H1 (cell line): ENCODE data around the gene GSTO1. TPM values are rescaled to one million over a fixed set of nuclear protein-coding genes. Genes with fewer than 3 reads are reported as not detected.

Source experiments
- CTCF ChIA-PET: fragments of 300-600 bp; sonication (Branson Sonifier 250); formaldehyde crosslinking; loops from one replicate; lab custom pipeline; 2021; ENCODE audit not compliant: partially characterized antibody; lab: Charles Lee
- POLR2A ChIA-PET: fragments of 300-600 bp; sonication (Branson Sonifier 250); formaldehyde crosslinking; loops from one replicate; lab custom pipeline; 2021; ENCODE audit warnings: inconsistent platforms; ENCODE audit not compliant: partially characterized antibody; lab: Charles Lee
- DNase-seq, 2 experiments: peaks; one replicate each; pipeline versions ENCODE4 v3.0.0 to v3.0.0-alpha.2; 2010 to 2022; ENCODE audit warnings: low spot score in 2 of 2, low read depth in 1 of 2, mixed read lengths in 1 of 2
- FAIRE-seq: peaks from 2 replicates; lab custom pipeline; 2011; peaks lifted over from hg19 to GRCh38; lab: Jason Lieb, UNC
- H2AFZ ChIP-seq: 2 replicates; pipeline ENCODE4 v1.8.1; 2012; ENCODE audit warnings: low read length, inconsistent platforms
- H2AK5ac ChIP-seq: 2 replicates; pipeline ENCODE4 v1.6.1; 2013; ENCODE audit warnings: low read depth, low read length
- H2BK120ac ChIP-seq: replicated peaks from 2 replicates; pipeline ENCODE3; 2013; ENCODE audit warnings: low read depth, low read length, inconsistent platforms
- H2BK12ac ChIP-seq: 2 replicates; pipeline ENCODE4 v1.6.1; 2013; ENCODE audit warnings: low read depth, low read length
- H2BK15ac ChIP-seq: 2 replicates; pipeline ENCODE4 v1.6.1; 2013; ENCODE audit warnings: low read length
- H2BK20ac ChIP-seq: 2 replicates; pipeline ENCODE4 v1.6.1; 2013; ENCODE audit warnings: low read length
- H2BK5ac ChIP-seq: 2 replicates; pipeline ENCODE4 v1.6.1; 2013; ENCODE audit warnings: low read depth, low read length
- H3K14ac ChIP-seq: 2 replicates; pipeline ENCODE4 v1.6.1; 2013; ENCODE audit warnings: inconsistent platforms; ENCODE audit not compliant: insufficient read length
- H3K18ac ChIP-seq: 2 replicates; pipeline ENCODE4 v1.6.1; 2013; ENCODE audit warnings: low read length; ENCODE audit errors: extremely low read depth
- H3K23ac ChIP-seq: 2 replicates; pipeline ENCODE4 v1.6.1; 2013; ENCODE audit warnings: inconsistent platforms; ENCODE audit not compliant: insufficient read length
- H3K23me2 ChIP-seq: 2 replicates; pipeline ENCODE4 v1.6.1; 2013; ENCODE audit warnings: low read depth, low read length
- H3K27ac ChIP-seq: 2 replicates; pipeline ENCODE4 v1.6.1; 2011; ENCODE audit warnings: low read depth, low read length, inconsistent platforms
- H3K27me3 ChIP-seq, 4 experiments: replicated peaks in 1 of 4; 1 replicate in 1 of 4; 2 replicates in 3 of 4; pipeline versions ENCODE4 v1.6.1 to v1.8.1; 2011 to 2013; ENCODE audit warnings: low read length in 3 of 4, mild to moderate bottlenecking in 3 of 4, inconsistent platforms in 2 of 4, mixed read lengths in 2 of 4, moderate library complexity in 1 of 4; ENCODE audit not compliant: control insufficient read depth in 3 of 4, insufficient read depth in 3 of 4; ENCODE audit errors: extremely low read depth in 1 of 4
- H3K36me3 ChIP-seq, 4 experiments: 2 replicates each; pipeline versions ENCODE4 v1.6.1 to v1.8.1; 2011 to 2013; ENCODE audit warnings: mild to moderate bottlenecking in 4 of 4, low read length in 3 of 4, moderate library complexity in 2 of 4, control low read depth in 1 of 4, inconsistent platforms in 1 of 4; ENCODE audit not compliant: insufficient read depth in 4 of 4, control insufficient read depth in 2 of 4
- H3K4ac ChIP-seq: replicated peaks from 2 replicates; pipeline ENCODE3; 2013; ENCODE audit warnings: low read length, low read depth, mixed read lengths, inconsistent platforms; ENCODE audit not compliant: insufficient read length
- H3K4me1 ChIP-seq, 4 experiments: replicated peaks in 1 of 4; 1 replicate in 1 of 4; 2 replicates in 3 of 4; pipeline versions ENCODE4 v1.6.1 to v1.8.1; 2011 to 2013; ENCODE audit warnings: low read length in 3 of 4, inconsistent platforms in 2 of 4, mixed read lengths in 1 of 4; ENCODE audit not compliant: insufficient read depth in 4 of 4, control insufficient read depth in 3 of 4
- H3K4me2 ChIP-seq, 2 experiments: 2 replicates each; pipeline versions ENCODE4 v1.6.1 to v1.8.1; 2011 to 2013; ENCODE audit warnings: low read depth in 2 of 2, low read length in 2 of 2, control low read depth in 1 of 2, inconsistent platforms in 1 of 2, mild to moderate bottlenecking in 1 of 2; ENCODE audit not compliant: insufficient read depth in 1 of 2
- H3K4me3 ChIP-seq, 4 experiments: fragments of 200-600, 300-600 bp in 1 of 4; sonication (generic), shearing (Covaris generic), sonication (Bioruptor Twin) in 1 of 4; 2 replicates each; pipeline versions ENCODE4 v1.5.1 to v1.8.1; 2011 to 2016; ENCODE audit warnings: low read length in 4 of 4, low read depth in 3 of 4, control low read depth in 2 of 4, inconsistent platforms in 2 of 4, mild to moderate bottlenecking in 2 of 4, mixed read lengths in 1 of 4, moderate library complexity in 1 of 4; ENCODE audit not compliant: insufficient read depth in 2 of 4; ENCODE audit errors: extremely low read depth in 1 of 4
- H3K56ac ChIP-seq: replicated peaks from 2 replicates; pipeline ENCODE3; 2013; ENCODE audit warnings: low read depth, mild to moderate bottlenecking, mixed read lengths, low read length, inconsistent platforms; ENCODE audit not compliant: insufficient read length
- H3K79me1 ChIP-seq: 2 replicates; pipeline ENCODE4 v1.6.1; 2013; ENCODE audit warnings: low read depth, low read length, control low read depth
- H3K79me2 ChIP-seq, 2 experiments: 2 replicates each; pipeline versions ENCODE4 v1.6.1 to v1.8.1; 2012 to 2013; ENCODE audit warnings: low read length in 2 of 2, mild to moderate bottlenecking in 2 of 2, inconsistent platforms in 1 of 2; ENCODE audit not compliant: insufficient read depth in 2 of 2, control insufficient read depth in 1 of 2
- H3K9ac ChIP-seq, 4 experiments: replicated peaks in 1 of 4; 1 replicate in 1 of 4; 2 replicates in 3 of 4; pipeline versions ENCODE4 v1.6.1 to v1.8.1; 2011 to 2013; ENCODE audit warnings: low read depth in 3 of 4, low read length in 3 of 4, control low read depth in 2 of 4, mild to moderate bottlenecking in 2 of 4, moderate library complexity in 2 of 4, inconsistent platforms in 1 of 4; ENCODE audit errors: extremely low read depth in 1 of 4
- H3K9me3 ChIP-seq, 2 experiments: 2 replicates each; pipeline versions ENCODE4 v1.6.1 to v1.8.1; 2012 to 2013; ENCODE audit warnings: mild to moderate bottlenecking in 2 of 2, moderate library complexity in 2 of 2, control low read depth in 1 of 2, inconsistent platforms in 1 of 2, low read depth in 1 of 2, low read length in 1 of 2, mixed read lengths in 1 of 2; ENCODE audit not compliant: insufficient read depth in 2 of 2
- H4K20me1 ChIP-seq, 2 experiments: replicated peaks in 1 of 2; 2 replicates each; pipeline versions ENCODE3 to v1.8.1; 2011 to 2013; ENCODE audit warnings: inconsistent platforms in 2 of 2, low read length in 2 of 2, mild to moderate bottlenecking in 1 of 2; ENCODE audit not compliant: insufficient read depth in 2 of 2, control insufficient read depth in 1 of 2
- H4K5ac ChIP-seq: 2 replicates; pipeline ENCODE4 v1.6.1; 2013; ENCODE audit warnings: low read length, low read depth, mixed read lengths, inconsistent platforms; ENCODE audit not compliant: insufficient read length
- H4K8ac ChIP-seq: 2 replicates; pipeline ENCODE4 v1.8.0; 2013; ENCODE audit warnings: mild to moderate bottlenecking, moderate library complexity, low read length, inconsistent platforms; ENCODE audit not compliant: insufficient read depth; ENCODE audit errors: extremely low read depth
- H4K91ac ChIP-seq: replicated peaks from 2 replicates; pipeline ENCODE3; 2013; ENCODE audit warnings: low read length, mixed read lengths, inconsistent platforms; ENCODE audit not compliant: insufficient read length
- RXRA ChIP-seq: IDR thresholded peaks from 2 replicates; pipeline ENCODE4 v1.6.1; 2011; ENCODE audit warnings: low read depth, mild to moderate bottlenecking, low read length, moderate library complexity; ENCODE audit not compliant: insufficient read depth
- polyA plus RNA-seq, 7 experiments: library from polyadenylated mRNA; depleted of rRNA in 3 of 7; stranded (reverse) in 5 of 7; unstranded in 2 of 7; fragments of >200 nt in 5 of 7; fragments of 200-250 nt in 2 of 7; gene quantifications; 1 replicate in 5 of 7; 2 replicates in 1 of 7; 4 replicates in 1 of 7; pipeline versions ENCODE4 v1.2.1 to v1.2.3, GENCODE V29; 2011 to 2013; ENCODE audit warnings: missing spikeins in 2 of 7, mixed read lengths in 2 of 7
- total RNA-seq: library from RNA; stranded (reverse); fragmentation: NEBNext Ultra II Directional; extraction: Animal tissue kit (Norgen Biotek cat#: 25700); gene quantifications from 2 replicates; pipeline ENCODE4 v1.2.1, GENCODE V29; 2021
- TF ChIP-seq, protein P1 (sequence below): IDR thresholded peaks from 2 replicates; pipeline ENCODE4 v1.6.1; 2011; ENCODE audit warnings: low read depth, mild to moderate bottlenecking, low read length; ENCODE audit not compliant: insufficient read depth

Gene GSTO1
- total and polyA plus RNA-seq, 2 of the 8 experiments (the other 6 are each of a cell fraction or from before 2014, with no cell fraction given): 22.4 to 32.5 TPM

GRCh38 chr10:104252368-104252767 lies 2.3 kb upstream of the GSTO1 start:
- FAIRE-seq (no peak), DNase-seq (no peak)
- Histone ChIP-seq H2AK5ac (no peak overlapping the region), H2BK120ac (no peak overlapping the region), H3K4me2 (peak overlapping the region in 1 of 2 experiments; percentile 93; a peak in 1 of 4 replicates), H3K56ac (no peak overlapping the region), H3K9ac (no peak overlapping the region), H2BK12ac (no peak overlapping the region), H2AFZ (no peak overlapping the region), H3K14ac (no peak overlapping the region), H2BK5ac (no peak overlapping the region), H4K8ac (no peak overlapping the region), H3K27me3 (peaks cover 0 to 9% (median 5%) of the 10 kb centered on the region in 4 experiments; a peak in 5 of 7 replicates), H3K23ac (no peak overlapping the region), H3K18ac (no peak overlapping the region), H4K20me1 (peaks cover 0 to 2% of the 10 kb centered on the region in 2 experiments), H3K9me3 (no peaks in the 10 kb centered on the region), H3K27ac (no peak overlapping the region), H2BK20ac (no peak overlapping the region), H3K79me1 (no peaks in the 10 kb centered on the region), H3K4ac (no peak overlapping the region), H2BK15ac (no peak overlapping the region), H4K91ac (no peak overlapping the region), H3K36me3 (no peaks in the 10 kb centered on the region), H3K23me2 (peaks cover 9% of the 10 kb centered on the region), H3K79me2 (no peaks in the 10 kb centered on the region)
- CTCF ChIA-PET: interaction anchor here (4.4 kb wide), 1 partner anchor 21 kb away, joined by 21 read pairs; no protein-coding TSS in a partner anchor
- TF ChIP-seq, protein P1, sequence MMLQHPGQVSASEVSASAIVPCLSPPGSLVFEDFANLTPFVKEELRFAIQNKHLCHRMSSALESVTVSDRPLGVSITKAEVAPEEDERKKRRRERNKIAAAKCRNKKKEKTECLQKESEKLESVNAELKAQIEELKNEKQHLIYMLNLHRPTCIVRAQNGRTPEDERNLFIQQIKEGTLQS: no peak
- TF ChIP-seq RXRA: no peak
- TF ChIP-seq, all 59 proteins: peak for 0
- no peak overlapping the region for H4K5ac ChIP-seq
- H3K4me3 ChIP-seq: no peak overlapping the region
- H3K4me1 ChIP-seq: peaks cover 5 to 22% (median 18%) of the 10 kb centered on the region in 4 experiments
- POLR2A ChIA-PET: interaction anchor here (1.2 to 1.8 kb wide), 2 partner anchors 10 to 101 kb away, joined by 3 to 4 read pairs; partner anchors contain the start of gene CFAP58
